Hematopoietic multipotent progenitor cell treated with erythropoietin and hydrocortisone succinate and interleukin-3 and kit ligand, for 15 days (in vitro differentiated cells): ENCODE data around the gene BRAT1.
A peak's percentile ranks its signal among the peaks of the same experiment; 100 is the strongest.

ENCODE experiments used
- DNase-seq: peaks from one replicate; pipeline ENCODE4 v3.0.0-alpha.2; 2015; ENCODE audit warnings: low spot score

The BRAT1 gene

DNA sequence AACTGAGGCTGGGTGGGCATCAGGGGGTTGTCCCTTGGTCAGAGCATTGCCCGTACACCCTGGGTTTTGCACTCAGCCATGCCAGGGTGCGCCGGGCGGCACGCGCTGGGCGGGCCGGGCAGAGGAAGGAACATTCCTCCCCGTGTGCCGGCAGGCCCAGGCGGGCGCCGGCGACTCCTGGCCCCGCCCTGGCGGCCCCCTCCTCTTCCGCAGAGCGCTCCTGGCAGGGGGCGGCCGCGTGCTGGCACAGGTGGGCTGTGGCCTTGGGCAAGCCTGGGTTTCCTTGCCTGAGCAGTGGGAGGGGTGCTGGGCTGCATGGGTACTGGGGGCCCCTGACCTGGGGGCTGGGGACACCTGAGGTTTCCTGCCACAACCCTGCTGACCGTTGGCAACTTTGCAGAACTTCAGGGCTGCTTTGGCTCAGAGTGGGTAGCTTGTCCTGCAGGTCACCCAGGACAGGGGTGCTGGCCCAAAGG, 31.8 kb downstream of the BRAT1 start:
- DNase-seq: no peak

DNA sequence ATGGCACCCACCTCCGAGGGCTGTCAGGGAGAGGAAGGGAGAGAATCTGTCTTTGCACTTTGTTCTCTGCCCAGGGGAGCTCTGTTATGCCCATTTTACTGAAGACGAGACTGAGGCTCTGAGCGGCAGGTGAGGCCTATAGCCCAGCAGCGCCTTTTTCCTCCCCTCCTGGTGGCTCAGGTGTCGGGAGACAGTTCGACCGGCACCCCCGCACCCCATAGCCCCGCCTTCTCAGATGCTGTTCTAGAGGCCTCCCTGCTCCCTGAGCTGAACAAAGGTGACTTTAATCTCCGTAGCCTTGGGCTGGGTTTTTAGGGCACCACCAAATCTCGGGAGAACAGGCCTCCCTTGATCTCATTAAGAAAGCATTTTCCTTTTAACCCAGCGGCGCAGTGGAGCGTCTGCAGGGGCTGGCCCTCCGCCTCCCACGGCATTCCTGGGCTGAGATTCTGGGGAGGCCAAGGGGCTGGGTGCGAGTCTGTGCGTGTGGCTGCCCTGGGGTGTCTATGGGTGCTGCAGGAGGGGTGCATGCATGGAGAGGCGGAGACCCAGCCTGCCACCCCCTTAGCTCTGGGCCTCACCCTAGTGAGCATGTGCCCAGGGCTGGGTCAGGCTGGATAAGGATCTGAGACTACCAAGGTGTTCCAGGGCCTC, 32.4 kb downstream of the BRAT1 start:
- DNase-seq: no peak

DNA sequence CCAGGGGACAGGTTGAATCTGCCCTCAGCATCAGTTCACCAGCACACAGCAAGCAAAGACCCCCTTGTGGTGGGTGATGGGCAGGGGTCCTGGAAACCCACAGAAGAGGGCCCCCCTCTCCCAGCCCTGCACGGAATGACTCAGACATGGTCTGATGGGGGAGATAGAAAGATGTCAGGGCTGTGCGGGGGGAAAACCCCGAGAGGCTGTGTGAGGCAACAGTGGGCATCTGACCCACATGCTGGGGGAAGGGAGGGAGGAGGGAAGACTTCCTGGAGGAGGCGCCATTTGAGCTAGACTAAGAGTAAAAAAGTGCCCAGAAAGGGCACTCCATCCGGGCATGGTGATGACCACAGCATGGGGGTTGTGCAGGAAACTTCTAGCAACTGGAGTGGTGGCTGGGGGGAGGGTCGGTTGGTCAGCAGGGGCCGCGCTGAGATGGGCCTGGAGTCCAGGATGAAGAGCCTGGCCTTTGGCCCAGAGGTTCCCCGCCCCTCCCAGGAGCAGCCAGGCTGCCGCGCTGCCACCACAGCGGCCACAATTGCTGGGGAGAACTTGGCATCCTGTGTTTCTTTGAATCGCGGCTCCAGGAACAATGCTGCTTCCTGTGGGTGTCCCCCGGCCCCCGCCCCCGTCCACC, 33.3 kb downstream of the BRAT1 start:
- DNase-seq: no peak

DNA sequence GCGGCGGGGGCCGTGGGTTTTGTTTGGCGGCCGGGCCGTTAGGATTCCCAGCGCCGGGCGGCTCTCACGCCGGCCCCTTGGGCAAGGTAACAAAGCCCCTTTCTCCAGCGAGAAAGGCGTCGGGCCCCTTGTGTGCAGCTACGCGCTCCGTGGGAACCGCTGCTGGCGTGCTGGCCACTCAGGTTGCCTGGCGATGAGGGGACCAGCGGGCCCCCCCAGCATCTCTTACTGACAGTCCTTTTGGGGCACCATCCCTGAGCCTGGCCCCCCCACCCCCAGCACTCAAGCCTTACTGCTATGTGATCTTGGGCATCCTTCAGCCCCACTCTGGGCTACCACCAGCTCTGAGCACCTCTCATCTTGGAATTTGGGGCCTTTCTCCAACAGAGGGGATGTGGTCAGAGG, 34.0 kb downstream of the BRAT1 start:
- DNase-seq: no peak

DNA sequence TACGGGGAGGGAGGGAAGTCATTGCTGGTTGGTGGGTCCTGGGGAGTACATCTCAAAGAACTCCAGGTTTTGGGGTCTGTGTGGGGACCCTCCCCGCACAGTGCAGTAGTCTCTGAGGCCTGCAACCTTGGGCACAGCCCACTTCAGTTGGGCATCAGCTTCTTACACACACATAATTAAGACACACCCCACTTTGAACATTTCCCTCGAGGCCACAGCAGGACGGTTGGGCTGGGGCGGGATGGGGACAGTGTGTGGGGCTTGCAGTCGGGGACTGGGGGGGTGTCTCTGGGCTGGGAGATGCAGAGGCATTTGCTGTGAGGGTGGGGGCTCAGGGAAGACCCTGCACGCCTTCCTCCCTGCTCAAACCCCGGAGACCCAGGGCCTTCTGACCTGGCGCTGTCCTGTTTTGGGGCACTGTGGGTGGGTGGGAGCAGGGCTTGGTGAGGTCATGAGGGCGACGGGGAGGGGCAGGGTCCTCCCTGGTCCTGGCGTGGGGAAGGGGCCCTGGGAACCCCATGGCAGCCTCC, 34.5 kb downstream of the BRAT1 start:
- no peak for DNase-seq

DNA sequence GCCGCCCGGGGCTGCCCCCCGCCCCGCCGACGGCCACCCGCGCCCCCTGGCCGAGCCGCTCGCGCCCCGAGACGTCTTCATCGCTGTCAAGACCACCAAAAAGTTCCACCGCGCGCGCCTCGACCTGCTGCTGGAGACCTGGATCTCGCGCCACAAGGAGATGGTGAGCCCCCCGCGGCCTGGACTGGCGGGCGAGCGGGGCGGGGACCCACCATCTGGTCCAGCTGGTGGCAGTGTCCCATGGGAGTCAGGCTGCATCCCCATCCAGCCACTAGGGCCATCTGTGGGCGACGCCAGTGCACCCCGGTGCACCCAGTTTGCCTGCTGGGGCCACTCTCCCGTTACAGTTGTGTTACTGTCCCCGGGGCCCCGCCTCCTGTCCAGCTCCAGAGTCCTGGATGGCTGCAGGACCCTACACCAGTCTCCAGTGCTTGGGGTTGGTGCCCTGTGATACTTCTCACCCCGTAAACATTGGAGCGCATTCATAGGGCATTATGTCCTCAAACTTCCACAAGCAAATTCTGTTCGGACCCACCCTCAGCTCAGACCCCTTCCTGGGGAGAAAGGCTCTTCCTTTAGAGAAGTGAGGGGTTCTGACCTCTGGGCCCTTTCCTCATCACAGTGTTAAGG, 35.1 kb downstream of the BRAT1 start:
- DNase-seq: no peak

DNA sequence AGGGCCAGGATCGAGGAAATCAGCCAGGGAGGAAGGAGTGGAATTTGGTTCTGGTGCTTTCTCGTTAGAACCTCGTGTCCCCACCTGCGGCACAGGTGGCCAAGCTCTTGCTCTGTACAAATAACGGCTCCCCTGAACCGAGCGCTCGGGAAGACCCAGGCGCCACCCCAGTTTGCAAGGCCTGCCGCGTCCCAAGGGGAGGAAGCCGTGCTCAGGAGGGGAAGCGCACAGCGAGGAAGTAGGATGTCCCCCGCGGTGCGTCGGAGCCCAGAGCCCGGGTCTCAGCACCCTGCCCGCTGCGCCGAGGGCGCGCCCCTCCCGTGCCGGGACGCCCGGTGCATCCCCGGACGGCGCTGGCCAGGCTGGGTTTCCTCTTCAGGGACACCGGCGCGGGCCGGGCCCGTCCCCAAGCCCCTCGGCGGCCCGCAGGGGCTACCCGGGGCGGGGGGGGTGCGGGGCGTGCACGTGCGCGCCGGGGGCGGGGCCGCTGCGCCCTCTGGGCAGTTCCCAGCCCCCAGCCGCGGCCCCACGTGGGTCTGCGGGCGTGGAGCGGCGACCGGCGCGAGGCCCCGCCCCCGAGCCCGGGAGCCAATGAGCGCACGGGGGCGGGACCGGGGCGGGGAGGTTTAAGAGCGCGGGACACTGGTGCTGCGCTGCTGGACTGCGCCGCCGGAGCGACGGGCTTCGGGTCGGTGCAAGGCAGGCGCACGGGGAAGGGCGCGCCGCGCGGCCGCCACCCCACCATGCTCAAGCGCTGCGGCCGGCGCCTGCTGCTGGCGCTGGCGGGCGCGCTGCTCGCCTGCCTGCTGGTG, 36.0 kb downstream of the BRAT1 start, which contains the start of gene LFNG:
Gene LFNG, plus strand, starts transcription at position 656 of the 812 bp plus-strand sequence. Its CDS starts 88 bp downstream, at position 744.
- DNase-seq: peak; percentile 66

DNA sequence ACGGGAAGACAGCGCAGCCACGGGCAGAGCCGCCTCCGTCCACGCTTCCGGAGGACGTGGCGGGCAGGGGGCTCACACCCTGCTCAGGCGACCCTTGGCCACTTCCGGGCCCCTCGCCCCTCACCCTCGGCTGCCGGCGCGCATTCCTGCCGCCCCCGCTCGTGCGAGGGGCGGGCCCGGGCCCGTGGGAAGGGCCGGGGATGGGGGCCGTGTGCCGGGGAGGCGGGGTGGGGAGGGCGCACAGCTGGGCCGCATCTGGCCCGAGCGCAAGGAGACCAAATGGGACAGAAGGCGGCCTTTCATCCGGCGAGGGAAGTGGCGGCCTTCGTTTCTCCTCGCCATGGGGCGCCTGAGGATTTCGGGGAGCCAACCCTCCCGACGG, 36.6 kb downstream of the BRAT1 start:
- DNase-seq: no peak

DNA sequence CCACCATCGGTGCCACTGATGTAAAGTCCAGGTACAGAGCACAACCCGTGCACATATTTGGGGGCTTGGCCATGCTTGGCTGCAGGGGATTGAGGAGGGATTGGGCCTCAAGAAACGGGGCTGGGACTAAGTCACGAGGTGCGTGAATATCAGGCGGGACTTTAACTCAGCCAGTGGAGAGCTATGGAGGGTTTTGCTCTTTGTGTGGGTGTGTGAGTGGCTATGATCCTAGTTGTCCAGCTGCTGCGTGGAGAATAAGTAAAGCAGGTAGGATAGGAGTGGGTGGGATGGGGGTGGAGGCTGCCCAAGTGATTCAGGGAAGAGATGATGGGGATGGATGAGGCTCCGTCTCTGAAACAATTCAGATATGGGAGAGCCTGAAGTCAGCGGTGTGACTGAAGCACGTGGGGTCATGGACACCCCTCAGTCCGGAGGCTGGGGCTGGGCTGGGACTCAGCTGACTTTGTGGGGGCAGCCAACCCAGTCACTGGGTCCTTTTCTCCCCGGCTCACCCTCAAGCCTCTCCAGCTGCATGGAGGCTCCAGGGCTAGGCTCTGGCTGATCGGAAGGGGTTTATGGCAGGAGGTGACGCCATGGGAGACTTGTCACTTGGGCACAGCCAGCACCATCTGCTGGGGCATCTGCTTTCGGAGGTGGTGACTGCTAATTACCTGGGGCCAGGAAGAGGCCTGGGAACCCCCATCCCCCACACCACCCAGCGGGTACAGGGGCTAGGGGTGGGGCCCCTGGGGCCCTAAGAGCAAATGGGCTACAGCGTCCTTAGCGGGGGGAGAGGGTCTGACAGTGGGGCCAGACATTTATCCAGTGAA, 37.4 kb downstream of the BRAT1 start:
- DNase-seq: no peak

DNA sequence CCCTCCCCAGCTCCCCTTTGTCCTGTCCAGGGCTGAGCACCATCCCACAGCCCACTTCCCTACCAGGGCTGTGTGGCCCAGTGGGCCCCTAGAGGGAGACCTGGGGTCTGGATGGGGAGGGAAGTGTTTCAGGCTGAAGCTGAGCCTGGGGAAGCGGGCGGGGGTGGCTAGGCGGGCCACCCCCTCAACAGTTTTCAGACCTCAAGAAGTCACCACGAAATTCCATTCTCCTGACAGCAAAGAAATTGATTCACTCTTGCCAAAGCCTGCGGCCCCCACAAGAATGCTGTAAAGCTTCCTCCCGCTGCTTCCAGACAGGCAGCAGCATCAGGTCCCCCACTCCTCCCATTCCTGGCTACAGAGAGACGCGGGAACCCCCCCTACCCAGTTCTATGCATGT, 38.3 kb downstream of the BRAT1 start:
- DNase-seq: no peak

DNA sequence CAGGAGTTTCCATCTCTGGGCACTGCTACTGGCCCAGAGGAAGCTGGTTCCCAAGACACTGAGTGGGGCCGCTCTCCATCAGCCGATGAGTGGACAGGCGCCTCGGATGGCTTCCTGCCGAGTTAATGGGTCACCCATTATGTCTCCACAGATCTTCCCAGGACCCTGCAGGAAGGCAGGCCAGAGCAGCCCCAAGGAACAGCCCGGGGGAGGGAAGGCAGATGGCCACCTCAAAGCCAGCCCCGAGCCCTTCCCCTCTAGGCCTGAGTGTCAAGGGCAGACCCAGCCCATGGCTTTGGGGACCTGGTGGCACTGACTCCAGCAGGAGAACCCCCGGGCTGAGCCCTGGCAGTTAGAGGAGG, 39.1 kb downstream of the BRAT1 start:
- no peak for DNase-seq

DNA sequence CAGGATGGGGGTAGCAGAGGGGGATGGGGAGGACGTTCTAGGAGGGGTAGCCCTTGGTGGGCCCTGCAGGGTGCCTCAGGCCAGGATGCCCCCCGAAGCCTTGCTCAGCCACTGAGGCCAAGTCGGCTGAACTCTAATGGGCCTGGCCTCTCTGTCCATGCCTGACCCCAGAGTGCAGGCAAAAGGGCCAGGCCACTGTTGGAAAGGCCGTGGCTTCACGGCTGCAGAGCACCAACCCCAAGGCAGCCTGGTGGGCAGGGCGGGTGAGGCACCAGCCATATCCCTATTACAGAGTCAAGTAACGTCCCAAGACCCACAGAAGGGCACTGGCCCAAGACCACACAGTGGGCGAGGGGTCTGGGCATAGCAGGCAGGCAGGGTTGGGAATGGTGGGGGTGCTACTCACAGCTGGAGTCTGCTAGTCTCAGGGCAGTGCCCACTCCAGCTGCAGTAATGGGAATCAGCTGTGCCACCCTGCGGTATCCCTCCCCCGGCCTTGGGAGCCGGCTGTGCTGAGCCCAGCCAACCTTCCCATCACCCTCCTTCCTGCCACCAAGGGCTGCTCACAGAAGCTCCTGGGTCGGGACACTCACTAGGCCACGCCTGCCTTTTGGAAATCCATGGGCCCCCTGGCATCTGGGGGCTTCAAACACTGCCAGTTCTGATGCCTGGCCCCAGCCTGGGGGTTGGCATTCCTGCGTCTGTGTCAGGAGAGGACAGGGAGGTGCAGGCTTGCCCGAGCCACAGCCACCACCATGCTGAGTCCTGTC, 39.7 kb downstream of the BRAT1 start:
- no peak for DNase-seq

DNA sequence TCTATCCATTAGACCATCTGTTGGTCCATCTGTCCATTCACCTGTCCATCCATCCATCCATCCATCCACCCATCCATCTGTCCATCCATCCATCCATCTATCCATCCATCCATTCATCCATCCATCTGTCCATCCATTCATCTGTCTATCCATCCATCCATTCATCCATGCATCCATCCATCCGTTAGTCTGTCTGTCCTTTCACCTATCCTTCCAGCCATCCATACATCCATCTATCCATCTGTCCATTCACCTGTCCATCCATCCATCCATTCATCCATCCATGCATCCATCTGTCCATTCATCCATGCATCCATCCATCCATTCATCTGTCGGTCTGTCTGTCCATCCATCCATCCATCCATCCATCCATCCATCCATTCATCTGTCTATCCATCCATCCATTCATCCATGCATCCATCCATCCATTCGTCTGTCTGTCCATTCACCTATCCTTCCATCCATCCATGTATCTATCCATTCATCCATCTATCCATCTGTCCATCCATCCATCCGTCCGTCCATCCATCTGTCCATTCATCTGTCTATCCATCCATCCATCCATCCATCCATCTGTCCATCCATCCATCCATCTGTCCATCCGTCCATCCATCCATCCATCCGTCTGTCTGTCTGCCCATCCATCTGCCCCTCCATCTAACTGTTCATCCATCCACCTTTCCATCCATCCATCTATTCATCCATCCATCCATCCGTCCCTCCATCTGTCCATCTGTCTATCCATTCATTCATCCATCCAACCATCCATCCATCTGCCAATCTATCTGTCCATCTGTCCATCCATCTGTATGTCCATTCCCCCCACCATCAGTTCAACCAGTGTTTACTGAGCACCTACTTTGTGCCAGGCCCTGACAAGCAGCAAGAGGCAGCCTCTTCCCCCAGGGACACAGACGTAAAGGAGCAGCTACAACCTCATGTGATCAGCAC, 40.6 kb downstream of the BRAT1 start:
- no peak for DNase-seq

DNA sequence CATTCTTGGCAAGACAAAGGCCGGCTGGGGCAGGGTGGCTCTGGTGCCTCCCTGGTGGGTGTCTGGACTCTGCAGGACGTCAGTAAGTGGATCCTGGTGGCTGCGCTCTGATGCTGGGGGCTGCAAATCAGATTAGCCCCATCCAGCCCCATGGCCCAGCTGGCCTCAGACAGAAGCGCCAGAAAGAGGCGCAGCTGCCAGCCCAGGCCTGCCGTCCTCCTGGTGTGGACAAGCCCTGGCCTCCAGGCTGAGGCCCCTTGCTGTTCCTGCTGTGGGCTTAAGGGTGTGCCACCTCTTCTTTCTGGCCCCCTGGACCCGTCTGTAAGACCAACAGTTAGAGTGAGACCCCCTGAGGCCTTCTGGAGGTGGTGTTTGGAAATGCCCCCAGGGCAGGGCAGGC, 41.6 kb downstream of the BRAT1 start:
- no peak for DNase-seq

DNA sequence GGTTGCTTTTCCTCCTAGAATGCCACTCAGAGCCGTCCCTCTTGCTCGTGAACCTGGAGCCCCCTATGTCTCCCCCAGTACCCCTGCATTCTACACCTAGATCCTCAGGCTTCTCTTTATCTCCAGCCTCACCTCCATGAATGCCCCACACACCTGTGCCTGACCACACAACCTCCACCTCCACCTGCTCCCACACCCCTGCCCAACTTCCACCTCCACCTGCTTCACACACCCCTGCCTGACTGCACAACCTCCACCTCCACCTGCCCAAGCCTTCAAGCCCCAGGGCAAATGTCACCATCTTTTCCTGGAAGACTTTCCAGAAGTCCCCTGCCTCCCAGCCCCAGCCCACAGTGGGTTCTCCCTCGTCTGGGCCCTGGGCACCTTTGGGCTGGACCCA, 42.6 kb downstream of the BRAT1 start:
- DNase-seq: no peak

DNA sequence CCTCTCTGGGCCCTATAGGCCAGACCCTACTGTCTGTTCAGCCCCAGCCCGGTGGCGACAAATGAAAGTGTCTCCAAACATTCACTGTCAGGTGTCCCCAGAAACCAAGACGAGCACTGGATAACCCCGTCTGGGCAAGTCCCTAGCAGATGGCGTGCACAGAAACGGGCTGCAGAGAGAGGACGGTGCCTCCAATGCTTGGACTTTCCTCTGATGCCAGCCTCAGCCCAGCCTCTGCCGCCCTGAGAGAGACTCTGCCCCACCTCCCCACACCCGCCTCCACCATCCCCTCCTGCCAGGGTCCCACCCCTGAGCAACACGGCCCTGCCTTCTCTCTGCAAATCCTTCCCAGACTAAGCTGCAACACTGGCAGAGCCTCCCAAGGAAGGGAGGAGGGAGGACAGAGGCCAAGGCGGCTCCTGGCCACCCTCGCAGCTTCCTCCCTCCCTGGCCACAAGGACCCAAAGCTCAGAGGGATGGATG, 43.1 kb downstream of the BRAT1 start:
- no peak for DNase-seq

DNA sequence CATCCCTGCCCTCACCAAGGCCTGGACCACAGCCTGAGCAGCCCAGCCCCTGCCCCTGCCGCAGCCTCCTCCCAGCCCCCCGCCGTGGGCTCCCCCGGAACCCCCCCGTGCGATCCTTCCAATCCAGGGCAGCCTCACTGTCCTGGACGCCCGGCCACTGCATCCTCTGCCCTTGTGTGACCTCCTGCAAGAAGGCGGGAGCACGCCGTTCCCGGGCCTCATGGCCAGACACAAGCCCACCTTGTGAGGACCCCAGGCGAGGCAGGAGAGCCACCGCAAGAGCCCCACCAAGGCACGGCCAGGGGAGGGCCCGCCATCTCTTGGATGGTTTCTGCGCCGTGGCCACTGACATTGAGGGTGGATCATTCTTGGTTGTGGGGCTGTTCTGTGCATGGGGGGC, 43.6 kb downstream of the BRAT1 start:
- DNase-seq: no peak

DNA sequence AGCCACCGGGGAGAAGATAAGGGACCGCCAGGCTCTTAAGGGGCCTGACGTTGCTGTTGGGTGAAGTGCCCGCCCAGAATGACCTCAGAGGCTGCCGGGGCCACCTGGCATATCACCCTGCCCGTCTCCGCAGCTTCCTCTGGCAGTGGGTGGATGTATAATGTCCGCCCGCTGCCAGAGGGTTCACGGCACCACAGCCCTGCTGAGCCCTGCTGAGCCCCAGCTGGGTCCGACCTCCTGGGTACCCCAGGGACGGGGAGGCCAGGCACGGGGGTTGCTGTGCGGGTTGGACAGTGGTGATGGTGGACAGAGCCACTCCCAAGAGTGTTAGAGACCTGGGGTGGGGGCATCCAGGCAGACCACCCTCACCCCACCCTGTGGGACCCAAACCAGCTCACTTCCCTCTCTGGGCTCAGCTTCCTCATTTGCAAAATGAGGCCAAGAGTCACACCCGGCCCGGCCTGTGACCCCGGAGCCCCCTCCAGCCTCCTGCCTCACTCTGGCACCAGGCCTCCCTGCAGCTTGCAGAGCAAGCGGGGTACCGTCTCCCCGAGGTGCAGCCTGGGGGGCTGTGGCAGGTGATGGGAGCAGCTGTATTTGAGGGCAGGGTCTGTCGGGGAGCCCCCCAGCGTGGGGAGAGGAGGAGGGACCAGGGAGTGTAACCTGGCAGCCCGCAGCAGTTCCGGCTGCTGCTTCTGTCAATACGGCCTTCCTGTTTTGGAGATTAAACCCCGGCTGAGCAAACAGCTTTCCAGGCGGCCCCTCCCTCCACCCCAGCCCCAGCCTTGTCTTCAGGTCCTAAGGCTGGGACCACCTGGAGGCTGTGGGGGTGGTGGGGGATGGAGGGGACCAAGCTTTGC, 44.2 kb downstream of the BRAT1 start:
- DNase-seq: no peak
